ENCODE results near the gene FIBP.
A peak's percentile ranks its signal among the peaks of the same experiment; 100 is the strongest.

Gene FIBP

GRCh38 chr11:65887723-65888162 is 528 bp downstream of the FIBP start:
- no peak for DNase-seq

GRCh38 chr11:65886826-65887722 is 1.2 kb downstream of the FIBP start:
- no peak for DNase-seq

- no peak for DNase-seq
Observed at GRCh38 chr11:65885808-65886536, 2.3 kb downstream of the FIBP start.

GRCh38 chr11:65885231-65885630 is 3.0 kb downstream of the FIBP start:
- no peak for DNase-seq

- peak; percentile 82 for DNase-seq
Observed at GRCh38 chr11:65884716-65885092, 3.6 kb downstream of the FIBP start.

- DNase-seq: no peak
Observed at GRCh38 chr11:65883786-65884715, 4.2 kb downstream of the FIBP start.

- no peak for DNase-seq
Observed at GRCh38 chr11:65883058-65883761, 5.1 kb downstream of the FIBP start.

- no peak for DNase-seq
Observed at GRCh38 chr11:65882120-65883057, 5.9 kb downstream of the FIBP start.

- no peak for DNase-seq
Observed at GRCh38 chr11:65880844-65881421, 7.3 kb downstream of the FIBP start.

GRCh38 chr11:65880027-65880426 is 8.2 kb downstream of the FIBP start:
- DNase-seq: no peak

- no peak for DNase-seq
Observed at GRCh38 chr11:65879617-65880016, 8.7 kb downstream of the FIBP start, which contains the start of gene CTSW. CTSW (plus strand) TSS chr11:65879837; CDS start chr11:65879855, 18 bp downstream.

GRCh38 chr11:65873318-65874156 is 14.7 kb downstream of the FIBP start:
- peak; percentile 94 for DNase-seq

GRCh38 chr11:65872586-65873317 is 15.5 kb downstream of the FIBP start, which contains the start of gene EFEMP2:
EFEMP2 (minus strand) TSS chr11:65872800; CDS start chr11:65872354, 446 bp downstream.
- no peak for DNase-seq

GRCh38 chr11:65871811-65872548 is 16.3 kb downstream of the FIBP start:
- DNase-seq: no peak

GRCh38 chr11:65870706-65871681 is 17.3 kb downstream of the FIBP start:
- no peak for DNase-seq

GRCh38 chr11:65870307-65870658 is 18.0 kb downstream of the FIBP start:
- no peak for DNase-seq

All from OCI-M1 (cell line).